ENCODE results near the gene CNPY3.

- TF ChIP-seq EZH2phosphoT487 (IDR thresholded peaks at IDR 0.05; ENCODE audit: low read length): no peak
- TF ChIP-seq CTCF (IDR thresholded peaks at IDR 0.05; ENCODE audit: low read length): no peak
These were observed 3.9 kb downstream of the CNPY3 start for GRCh38 chr6:42933205-42933604.

Measured in MM.1S (cell line).